Activated CD4-positive, alpha-beta T cell treated with anti-CD3 and anti-CD28 coated beads, Interleukin-2, Interleukin-4, amounts not matched to agents 100 ng/mL and 50 ng/mL, durations not matched to agents 16 hours and 8 hours (primary cell): ENCODE results near the gene MRI1.
"Not testable (repeated sequence)": the region's sequence is repeated elsewhere in the genome, so short reads cannot be mapped to it uniquely, and the experiment has no call there.

Experiments
- DNase-seq: peaks from one replicate; pipeline ENCODE4 v3.0.0-alpha.2; 2020; ENCODE audit warnings: low spot score

The MRI1 gene

DNA sequence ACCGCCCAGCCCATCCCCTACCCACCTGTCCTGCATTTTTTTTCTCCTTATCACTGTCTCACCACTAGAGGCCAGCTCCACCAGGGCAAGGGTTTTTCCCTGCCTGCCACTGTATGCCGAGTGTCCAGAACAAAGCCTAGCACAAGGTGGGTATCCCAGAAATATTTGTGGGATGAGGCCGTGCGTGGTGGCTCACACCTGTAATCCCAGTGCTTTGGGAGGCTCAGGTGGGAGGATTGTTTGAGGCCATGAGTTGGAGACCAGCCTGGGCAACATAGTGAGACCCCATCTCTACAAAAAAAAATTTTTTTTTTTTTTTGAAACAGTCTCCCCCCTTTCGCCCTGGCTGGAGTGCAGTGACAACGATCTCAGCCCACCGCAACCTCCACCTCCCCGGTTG lies 2.9 kb upstream of the MRI1 start:
- DNase-seq, result no peak

DNA sequence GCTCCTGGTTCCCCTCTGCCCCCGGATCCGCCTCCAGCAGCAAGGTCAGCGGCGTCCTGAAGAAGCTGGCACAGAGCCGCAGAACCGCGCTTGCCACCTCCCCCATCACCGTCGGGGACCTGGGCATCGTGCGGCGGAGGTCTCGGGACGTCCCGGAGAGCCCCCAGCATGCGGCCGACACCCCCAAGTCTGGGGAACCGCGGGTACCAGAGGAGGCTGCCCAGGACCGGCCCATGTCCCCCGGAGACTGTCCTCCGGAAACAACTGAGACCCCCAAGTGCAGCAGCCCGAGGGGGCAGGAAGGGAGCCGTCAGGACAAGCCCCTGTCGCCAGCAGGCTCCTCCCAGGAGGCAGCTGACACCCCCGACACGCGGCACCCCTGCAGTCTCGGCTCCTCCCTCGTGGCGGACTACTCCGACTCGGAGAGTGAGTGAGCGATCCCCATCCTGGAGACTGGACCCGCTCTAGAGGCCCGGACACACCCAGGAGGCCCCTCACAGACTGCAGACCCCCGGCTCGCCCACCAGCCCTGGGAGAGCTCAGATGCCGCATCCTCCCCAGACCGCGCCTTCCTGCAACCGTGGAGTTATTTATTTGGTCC lies 1.6 kb upstream of the MRI1 start:
- no peak for DNase-seq

DNA sequence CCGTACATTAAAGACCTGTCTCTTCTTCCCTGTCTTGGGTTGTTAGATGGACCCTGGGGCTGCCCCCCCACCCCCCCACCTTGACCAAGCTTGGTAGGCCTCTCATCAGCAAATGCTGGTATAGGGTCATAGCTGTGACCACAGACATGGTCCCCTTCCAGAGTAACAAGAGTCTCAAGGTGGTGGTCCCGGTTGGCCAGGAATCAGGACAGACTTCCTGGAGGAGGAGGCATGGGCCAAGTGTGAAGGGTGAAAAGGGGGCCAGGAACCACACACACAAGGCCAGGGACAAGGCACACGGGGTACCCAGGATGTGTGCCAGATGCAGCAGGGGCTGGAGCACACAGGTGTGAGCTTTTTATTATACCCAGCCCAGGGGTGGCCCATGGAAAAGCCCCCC lies 1.1 kb upstream of the MRI1 start:
- no peak for DNase-seq

DNA sequence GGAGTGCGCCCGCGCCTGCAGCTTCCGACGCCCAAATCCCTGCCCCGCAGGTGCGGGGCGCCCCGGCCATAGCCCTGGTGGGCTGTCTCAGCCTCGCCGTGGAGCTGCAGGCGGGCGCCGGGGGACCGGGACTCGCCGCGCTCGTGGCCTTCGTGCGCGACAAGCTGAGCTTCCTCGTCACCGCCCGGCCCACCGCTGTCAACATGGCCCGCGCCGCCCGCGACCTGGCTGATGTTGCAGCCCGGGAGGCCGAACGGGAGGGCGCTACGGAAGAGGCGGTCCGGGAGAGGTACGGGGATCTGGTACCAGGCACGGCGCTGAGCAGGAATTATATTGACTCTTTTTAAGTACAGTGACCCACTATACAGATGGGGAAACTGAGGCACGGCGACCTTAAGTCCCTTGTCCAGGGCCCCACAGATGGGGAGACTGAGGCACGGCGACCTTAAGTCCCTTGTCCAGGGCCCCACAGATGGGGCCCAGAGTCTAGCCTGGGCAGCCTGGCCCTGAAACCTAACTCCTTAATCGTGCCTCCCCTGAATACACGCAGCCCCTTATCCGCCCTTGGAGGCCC lies 586 bp downstream of the MRI1 start:
- no peak for DNase-seq

DNA sequence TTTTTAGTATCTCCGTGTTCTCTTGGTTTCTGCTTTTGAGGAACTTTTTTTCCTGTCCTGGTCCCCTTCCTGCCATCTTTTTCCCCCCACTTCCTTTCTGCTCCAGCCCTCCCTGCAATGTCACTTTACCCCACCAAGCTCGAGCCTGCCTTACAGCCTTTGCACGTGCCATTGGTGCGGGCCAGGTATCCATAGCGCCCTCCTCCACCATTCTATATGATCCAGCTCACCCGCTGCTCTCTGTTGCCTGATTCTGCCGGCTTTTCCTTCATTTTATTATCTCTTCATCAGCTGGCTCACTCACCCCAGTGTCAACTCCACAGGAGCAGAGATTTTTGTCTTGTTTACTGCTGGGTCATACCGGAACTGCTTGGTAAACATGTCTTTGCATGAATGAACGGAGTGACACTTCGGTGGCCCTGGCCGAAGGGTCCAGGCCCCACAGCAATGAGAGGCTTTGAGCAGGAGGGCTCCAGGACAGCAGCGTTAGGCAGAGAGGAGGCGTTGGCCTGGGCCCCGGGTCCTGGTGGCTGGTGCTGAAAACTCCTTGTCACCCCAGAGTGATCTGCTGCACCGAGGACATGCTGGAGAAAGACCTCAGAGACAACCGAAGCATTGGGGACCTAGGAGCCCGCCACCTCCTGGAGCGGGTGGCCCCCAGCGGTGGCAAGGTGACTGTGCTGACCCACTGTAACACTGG lies 1.2 kb downstream of the MRI1 start:
- DNase-seq, result no peak

DNA sequence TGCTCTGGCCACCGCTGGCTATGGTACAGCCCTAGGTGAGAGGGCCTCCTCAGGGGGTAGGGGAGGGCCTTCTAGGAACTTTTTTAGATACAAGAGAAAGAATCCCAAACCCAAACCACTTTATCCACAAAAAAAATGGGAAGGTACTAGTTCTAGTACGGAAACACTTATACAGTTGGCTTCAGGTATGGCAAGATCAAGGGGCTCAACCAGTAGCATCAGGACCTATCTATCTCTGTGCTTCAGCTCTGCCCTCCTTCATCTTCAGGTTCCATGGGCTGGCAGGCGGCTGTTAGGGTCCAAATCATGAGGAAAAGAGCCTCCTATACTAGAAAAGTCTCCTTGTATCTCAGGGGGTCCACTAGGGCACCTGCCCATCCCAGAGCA lies 1.8 kb downstream of the MRI1 start:
- DNase-seq, result no peak

DNA sequence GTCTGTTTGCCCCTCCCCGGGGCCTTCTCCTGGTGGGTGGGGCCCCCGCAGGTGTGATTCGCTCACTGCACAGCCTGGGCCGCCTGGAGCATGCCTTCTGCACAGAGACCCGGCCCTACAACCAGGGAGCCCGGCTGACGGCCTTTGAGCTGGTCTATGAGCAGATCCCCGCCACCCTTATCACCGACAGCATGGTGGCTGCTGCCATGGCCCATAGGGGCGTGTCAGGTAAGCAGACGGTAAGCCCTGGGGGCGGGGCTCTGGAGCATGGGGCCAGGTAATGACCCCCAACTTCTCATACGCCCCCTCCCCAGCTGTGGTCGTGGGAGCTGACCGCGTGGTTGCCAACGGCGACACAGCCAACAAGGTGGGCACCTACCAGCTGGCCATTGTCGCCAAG lies 4.2 kb downstream of the MRI1 start:
- DNase-seq, result no peak

DNA sequence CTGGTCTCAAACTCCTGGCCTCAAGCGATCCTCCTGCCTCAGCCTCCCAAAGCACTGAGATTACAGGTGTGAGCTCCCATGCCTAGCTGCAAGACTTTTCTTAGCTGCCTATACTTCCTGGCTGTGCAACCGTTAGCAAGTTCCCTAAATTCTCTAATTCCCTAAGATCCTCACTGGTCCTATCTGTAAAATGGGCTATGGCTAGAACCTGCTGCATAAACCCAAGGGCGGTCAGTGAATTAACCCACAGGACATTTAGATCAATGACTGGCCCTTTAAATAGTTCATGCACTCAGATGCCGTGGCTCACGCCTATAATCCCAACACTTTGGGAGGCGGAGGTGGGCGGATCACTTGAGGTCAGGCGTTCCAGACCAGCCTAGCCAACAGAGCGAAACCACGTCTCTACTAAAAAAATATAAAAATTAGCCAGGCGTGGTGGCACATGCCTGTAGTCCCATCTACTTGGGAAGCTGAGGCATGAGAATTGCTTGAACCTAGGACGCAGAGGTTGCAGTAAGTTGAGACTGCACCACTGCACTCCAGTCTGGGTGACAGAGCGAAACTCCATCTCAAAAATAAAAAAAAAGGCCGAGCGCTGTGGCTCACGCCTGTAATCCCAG lies 5.8 kb downstream of the MRI1 start:
- DNase-seq, result no peak

DNA sequence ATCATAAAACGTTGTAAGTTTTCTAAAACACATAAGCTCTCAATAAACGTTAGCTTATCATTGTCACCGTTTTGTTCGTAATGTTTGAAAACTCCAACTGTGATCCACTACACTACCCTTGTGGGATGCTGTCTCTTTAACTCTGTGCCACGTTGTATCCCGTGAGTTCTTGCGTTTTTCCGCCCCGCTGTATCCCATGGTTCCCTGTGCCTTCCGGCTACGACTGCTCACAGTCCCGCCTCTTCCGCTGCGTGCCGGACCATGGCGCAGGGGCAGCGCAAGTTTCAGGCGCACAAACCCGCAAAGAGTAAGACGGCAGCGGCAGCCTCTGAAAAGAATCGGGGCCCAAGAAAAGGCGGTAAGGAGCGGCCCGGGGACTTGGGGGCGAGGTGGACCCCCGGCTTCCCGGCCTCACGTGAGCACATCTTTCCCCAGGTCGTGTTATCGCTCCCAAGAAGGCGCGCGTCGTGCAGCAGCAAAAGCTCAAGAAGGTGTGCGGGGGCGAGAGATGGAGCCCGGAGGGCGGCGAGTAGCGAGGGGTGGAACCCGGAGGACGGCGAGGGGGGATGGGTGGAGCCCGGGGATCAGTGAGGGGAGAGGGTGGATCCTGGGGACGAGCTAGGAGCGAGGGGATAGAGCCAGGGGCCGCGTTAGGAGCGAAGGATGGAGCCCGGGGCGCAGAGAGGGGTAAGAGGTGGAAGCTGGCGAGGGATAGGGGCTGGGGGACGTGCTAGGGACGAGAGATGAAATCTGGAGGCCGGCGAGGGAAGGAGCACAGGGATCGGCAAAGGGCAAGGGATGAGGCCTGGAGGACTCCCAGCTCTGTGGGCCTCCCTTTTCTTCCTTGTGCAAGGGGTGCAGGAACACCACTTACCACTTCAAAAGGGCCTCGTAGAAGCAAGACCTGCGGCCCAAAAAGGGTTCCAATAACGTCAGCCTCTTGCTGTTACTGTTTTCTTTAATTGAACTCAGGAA lies 10.2 kb downstream of the MRI1 start, which contains the start of gene C19orf53:
C19orf53 (plus strand) TSS at position 240 of the 975 bp plus-strand sequence; CDS start at position 262, 22 bp downstream.
- DNase-seq, result peak; percentile 92

DNA sequence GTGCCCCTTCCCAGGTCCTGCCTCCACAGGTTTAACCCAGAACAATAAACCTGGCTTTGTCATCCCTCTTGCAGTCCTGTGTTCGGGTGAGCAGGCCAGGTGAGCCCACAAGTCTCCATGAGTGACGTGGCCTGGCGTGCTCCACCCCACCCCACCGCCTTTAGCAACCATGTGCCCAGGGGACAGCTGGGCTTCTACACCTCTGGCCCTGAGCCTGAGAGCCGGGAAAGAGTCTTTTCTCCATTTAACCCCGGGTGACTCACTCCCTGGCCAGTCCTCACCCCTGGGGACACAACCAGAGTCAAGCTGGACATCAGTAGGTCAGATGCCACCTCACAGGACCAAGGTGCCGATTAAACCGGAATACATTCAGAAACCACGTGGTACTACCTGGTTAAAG lies 14.1 kb downstream of the MRI1 start:
- no peak for DNase-seq

DNA sequence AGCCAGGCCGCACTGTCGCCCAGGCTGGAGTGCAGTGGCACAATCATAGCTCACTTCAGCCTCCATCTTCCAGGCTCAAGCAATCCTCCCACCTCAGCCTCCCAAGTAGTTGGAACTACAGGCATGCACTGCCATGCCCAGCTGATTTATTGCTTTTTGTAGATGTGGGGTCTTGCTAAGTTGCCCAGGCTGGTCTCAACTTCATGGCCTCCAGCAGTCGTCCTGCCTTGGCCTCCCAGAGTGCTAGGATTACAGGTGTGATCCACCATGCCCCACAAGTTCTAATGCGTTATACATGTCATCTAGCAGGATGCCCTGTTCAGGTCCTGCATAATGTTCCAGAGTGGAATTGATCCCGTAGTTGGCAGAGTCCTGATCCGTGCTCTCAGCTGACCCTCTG lies 14.5 kb downstream of the MRI1 start:
- DNase-seq, result no peak

DNA sequence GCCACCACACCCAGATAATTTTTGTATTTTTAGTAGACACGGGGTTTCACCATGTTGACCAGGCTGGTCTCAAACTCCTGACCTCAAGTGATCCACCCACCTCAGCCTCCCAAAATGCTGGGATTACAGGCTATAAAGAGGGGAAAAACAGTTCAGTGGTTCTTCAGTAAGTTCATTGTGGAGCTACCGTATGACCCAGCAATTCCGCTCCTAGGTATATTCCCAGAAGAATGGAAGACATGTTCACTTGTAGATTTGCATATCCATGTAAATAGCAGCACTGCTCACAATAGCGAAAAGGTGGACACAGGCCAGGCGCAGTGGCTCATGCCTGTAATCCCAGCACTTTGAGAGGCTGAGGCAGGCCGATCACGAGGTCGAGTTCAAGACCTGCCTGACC lies 15.5 kb downstream of the MRI1 start:
- DNase-seq, result not testable (repeated sequence)

DNA sequence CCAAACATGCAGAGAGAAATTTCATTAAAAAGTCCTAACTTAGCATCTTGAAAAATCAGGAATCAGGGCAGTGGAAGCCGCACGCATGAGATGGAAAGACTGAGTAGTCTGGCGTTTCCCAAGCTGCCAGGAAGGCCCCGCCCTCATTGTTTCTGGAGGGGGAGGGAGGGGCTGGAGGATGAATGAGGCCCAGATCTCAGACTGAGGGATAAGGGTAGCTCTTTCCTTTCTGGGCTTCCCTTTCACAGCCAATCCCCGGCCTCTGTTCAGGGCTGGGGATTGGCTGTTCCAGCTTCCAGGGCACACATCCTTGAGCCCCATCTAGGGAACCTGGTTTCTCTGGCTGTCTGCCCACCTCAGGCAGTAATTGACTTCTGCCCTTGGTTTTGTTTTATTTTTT lies 17.2 kb downstream of the MRI1 start:
- no peak for DNase-seq

DNA sequence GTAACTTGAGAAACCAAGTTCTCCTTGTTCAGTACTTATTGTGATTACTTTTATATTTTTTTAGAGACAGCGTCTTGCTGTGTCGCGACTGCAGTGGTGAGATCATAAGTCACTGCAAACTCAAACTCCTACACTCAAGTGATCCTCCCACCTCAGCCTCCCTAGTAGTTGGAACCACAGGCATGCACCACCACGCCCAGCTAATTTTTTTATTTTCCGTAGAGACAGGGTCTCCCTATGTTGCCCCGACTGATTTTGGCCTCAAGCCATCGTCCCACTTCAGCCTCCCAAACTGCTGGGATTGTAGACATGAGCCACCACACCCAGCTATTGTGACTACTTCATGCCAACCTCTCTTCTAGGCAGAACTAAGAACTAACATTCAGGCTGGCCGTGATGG lies 18.2 kb downstream of the MRI1 start:
- DNase-seq, result no peak

DNA sequence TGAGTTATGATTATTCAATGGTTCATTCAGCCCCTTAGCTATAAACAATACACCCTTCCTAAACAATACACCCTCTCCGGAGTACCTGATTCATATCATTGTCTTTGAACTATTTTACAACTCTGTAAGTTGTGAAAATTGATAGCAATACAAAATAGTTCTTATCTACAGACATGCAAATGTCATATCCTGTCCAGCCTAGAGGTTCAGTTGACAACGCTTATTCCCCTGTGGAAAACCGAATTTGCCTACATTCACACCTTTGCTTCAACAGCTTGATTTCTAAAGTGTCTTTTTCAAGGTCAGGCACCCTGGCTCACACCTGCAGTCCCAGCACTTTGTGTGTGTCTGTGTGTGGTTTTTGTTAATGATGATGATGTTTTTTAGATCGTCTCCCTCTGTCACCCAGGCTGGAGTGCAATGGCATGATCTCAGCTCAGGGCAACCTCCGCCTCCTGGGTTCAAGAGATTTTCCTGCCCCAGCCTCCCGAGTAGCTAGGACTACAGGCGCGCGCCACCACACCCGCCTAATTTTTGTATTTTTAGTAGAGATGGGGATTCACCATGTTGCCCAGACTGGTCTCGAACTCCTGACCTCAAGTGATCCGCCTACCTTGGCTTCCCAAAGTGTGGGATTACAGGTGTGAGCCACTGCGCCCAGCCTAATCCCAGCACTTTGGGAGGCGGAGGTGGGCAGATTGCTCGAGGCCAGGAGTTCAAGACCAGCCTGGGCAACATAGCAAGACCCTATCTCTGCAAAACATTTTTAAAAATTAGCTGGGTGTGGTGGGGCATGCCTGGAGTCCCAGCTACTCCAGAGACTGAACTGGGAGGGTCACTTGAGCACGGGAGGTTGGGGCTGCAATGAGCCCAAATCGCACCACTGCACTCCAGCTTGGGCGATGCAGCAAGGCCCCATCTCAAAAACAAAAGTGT lies 19.5 kb downstream of the MRI1 start:
- DNase-seq, result no peak

DNA sequence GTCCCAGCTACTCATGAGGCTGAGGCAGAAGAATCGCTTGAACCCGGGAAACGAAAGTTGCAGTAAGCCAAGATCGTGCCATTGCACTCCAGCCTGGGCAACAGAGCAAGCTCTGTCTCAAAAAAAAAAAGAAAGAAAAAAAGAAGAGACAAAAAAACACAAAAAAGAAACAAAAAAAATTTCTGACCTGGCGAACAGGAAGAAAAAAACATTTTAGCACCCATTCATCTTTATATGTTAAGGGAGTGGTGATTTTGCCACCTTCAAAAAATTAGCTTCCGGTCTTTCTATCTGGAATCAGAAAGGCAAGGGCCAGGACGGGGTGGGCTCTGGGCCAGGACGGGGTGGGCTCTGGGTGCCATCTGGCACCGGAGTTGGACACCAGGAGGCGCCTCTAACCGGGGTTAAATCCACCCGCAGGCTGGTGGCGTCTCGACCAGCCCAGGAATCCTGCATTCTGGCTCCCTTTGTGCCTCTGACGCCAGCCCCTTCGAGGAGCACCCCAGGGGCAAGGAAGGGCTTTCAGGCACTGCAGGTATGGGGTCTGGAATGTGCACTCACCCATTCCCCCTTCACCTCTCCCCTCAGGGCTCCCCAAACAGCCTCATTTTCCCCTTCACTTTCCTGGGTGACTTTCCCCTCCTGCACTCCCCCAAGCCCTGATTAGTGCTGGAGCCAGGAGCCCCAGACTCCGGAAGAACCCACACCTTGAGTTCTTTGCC lies 20.6 kb downstream of the MRI1 start:
- DNase-seq, result peak; percentile 53

DNA sequence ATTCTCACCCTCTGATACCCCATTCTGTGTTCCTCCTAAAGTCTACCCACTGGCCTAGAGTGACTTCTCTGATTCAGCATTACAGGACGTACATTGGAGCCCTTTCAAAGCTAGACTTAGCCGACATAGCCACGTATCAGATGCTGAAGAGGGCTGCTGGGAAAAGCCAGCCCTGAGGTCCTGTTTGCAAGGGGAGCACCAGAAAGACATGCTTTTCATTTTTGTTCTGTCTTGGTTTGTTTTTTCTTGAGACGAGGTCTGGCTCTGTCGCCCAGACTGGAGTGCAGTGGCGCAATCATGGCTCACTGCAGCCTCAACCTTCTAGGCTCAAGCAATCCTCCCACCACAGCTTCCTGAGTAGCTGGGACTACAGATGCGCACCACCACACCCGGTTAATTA lies 24.7 kb downstream of the MRI1 start:
- peak; percentile 36 for DNase-seq

DNA sequence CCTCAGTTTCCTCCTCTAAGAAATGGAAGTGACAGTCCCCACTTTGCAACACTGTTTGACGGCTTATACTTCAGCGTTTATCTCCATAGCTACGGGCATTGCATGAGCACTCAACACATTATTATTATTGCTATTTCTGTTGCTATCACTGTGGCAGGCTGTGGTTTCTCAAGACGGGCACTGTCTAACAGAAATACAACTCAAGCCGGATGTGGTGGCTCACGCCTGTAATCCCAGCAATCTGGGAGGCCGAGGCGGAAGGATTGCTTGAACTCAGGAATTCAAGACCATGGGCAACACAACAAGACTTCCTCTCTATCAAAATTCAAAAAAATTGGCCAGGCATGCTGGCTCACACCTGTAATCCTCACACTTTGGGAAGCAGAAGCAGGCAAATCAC lies 26.0 kb downstream of the MRI1 start:
- DNase-seq, result no peak

DNA sequence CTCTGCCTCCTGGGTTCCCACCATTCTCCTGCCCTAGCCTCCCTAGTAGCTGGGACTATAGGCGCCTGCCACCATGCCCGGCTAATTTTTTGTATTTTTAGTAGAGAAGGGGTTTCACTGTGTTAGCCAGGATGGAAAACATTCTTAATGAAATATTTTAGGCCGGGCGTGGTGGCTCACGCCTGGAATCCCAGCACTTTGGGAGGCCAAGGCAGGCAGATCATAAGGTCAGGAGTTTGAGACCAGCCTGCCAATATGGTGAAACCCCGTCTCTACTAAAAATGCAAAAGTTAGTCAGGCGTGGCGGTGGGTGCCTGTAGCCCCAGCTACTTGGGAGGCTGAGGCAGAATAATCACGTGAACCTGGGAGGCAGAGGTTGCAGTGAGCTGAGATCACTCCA lies 29.0 kb downstream of the MRI1 start:
- not testable (repeated sequence) for DNase-seq

DNA sequence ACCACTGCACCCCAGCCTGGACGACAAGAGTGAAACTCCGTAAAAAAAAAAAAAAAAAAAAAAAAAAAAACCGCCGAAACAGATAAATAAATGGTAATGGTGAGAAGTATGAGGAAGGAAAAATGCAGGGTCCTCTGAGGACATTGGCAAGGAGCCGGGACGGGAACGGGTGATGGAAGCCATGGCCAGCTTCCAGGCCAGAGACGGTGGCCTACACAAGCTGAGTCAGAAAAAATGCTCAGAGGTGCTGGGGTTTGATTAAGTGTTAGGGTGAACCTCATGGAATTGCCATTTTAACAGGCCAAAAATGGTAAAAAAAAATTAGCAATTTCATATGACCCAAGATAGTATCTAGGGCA lies 30.1 kb downstream of the MRI1 start:
- DNase-seq, result no peak
